Kidney epithelial cell (primary cell): ENCODE results near the gene GXYLT2. TPM values are rescaled to one million over a fixed set of nuclear protein-coding genes. Genes with fewer than 3 reads are reported as not detected.

Source experiments
- DNase-seq: peaks from one replicate; pipeline ENCODE4 v3.0.0-alpha.2; 2010; ENCODE audit warnings: low read depth
- H3K27me3 ChIP-seq: 2 replicates; pipeline ENCODE4 v1.6.0; 2011; ENCODE audit warnings: low read length; ENCODE audit not compliant: control insufficient read depth, insufficient read depth
- H3K36me3 ChIP-seq: 2 replicates; pipeline ENCODE4 v1.5.1; 2011; ENCODE audit warnings: low read length; ENCODE audit not compliant: control insufficient read depth, insufficient read depth
- H3K4me3 ChIP-seq: 2 replicates; pipeline ENCODE4 v1.5.1; 2011; ENCODE audit warnings: low read depth, mild to moderate bottlenecking, control low read depth, low read length
- CTCF ChIP-seq: IDR thresholded peaks from 2 replicates; pipeline ENCODE4 v1.5.1; 2011; ENCODE audit warnings: mild to moderate bottlenecking, moderate library complexity, low read length, control low read depth, inconsistent platforms; ENCODE audit not compliant: insufficient read depth, poor library complexity, severe bottlenecking
- total RNA-seq: library from RNA; depleted of rRNA; stranded (reverse); fragments of >200 nt; gene quantifications from 2 replicates; pipeline ENCODE4 v1.2.3, GENCODE V29; 2015

The GXYLT2 gene
- total RNA-seq, 1 donor from 2014 or later = 9.3 TPM

DNA sequence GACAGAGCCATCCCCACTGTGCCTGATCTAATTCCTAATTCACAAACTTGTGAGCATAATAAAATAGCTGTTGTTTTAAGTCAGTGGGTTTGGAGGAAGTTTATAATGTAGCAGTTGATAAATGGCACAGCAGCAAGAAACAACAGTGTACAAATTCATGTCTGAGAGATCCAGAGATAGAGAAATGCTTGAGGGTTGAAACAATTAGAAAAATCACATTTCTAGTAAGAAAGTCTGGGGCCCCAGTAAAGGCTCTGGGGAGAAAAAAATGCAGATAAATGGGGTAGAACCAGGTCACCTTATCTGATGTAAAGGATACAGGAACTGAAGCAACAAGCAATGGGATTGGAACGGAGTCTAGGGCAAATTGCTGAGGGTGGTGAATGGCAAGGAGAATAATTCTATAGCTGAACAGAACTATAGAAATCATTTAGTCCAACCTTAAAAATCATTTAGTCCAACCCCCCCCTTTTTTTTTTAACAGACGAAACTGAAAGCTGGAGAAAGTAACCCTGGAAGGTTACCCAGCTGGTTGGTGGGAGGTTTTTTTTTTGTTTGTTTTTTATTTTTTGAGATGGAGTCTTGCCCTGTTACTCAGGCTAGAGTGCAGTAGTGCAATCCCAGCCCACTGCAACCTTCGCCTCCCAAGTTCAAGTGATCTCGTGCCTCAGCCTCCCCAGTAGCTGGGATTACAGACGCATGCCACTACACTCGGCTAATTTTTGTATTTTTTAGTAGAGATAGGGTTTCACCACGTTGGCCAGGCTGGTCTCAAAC, 25.3 kb upstream of the GXYLT2 start:
- no peaks in the 10 kb centered on the region for H3K36me3 ChIP-seq
- no peak for DNase-seq
- no peaks in the 10 kb centered on the region for H3K27me3 ChIP-seq
- no peak for TF ChIP-seq CTCF
- H3K4me3 ChIP-seq = no peak overlapping the region

GRCh38 chr3:72872183-72872582, 15.7 kb upstream of the GXYLT2 start:
- TF ChIP-seq CTCF = no peak
- Histone ChIP-seq H3K36me3 (no peaks in the 10 kb centered on the region), H3K27me3 (no peaks in the 10 kb centered on the region), H3K4me3 (no peak overlapping the region)
- no peak for DNase-seq

- TF ChIP-seq CTCF = no peak
- no peaks in the 10 kb centered on the region for H3K36me3 ChIP-seq
- DNase-seq = no peak
- H3K27me3 ChIP-seq = no peaks in the 10 kb centered on the region
- peak overlapping the region; percentile 56 for H3K4me3 ChIP-seq
Observed at GRCh38 chr3:72887343-72887704, 522 bp upstream of the GXYLT2 start.

DNA sequence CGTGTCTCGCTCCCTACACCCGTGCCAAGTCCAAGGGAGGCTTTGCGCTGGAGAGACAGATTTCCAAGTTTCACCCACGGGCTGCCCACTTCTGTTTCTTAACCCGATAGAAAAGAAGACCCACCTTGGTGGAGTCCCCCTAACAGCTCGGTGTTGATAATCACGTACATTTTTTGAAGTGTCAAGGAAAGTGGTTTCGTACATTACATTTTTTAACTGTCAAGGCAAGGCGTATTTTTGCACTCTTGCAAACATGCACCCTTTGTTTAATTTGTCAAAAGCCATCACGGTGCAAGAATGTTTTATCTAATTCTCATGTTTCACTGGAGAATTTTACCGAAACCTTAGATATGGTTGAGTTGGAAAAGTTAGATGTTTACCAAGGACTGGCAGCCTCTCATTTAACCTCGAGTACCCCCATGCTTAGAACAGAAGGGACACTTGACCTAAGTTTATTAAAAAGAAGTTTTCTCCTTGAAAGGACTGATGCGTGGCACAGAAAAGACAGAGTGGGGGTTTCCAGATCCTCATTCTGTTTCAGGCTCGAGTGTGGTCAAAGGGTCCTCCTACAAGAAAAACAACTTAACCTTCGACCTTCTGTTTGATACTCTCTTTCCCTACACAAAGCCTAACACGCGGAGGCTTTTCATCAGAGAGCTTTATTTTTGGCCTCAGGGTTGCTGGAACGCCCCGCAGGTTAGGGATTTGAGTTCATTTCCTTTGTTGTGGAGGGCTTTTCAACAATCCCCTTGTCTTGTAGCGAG, 882 bp downstream of the GXYLT2 start:
- Histone ChIP-seq H3K27me3 (no peaks in the 10 kb centered on the region), H3K36me3 (no peaks in the 10 kb centered on the region), H3K4me3 (peak overlapping the region; percentile 56)
- no peak for DNase-seq
- no peak for TF ChIP-seq CTCF

DNA sequence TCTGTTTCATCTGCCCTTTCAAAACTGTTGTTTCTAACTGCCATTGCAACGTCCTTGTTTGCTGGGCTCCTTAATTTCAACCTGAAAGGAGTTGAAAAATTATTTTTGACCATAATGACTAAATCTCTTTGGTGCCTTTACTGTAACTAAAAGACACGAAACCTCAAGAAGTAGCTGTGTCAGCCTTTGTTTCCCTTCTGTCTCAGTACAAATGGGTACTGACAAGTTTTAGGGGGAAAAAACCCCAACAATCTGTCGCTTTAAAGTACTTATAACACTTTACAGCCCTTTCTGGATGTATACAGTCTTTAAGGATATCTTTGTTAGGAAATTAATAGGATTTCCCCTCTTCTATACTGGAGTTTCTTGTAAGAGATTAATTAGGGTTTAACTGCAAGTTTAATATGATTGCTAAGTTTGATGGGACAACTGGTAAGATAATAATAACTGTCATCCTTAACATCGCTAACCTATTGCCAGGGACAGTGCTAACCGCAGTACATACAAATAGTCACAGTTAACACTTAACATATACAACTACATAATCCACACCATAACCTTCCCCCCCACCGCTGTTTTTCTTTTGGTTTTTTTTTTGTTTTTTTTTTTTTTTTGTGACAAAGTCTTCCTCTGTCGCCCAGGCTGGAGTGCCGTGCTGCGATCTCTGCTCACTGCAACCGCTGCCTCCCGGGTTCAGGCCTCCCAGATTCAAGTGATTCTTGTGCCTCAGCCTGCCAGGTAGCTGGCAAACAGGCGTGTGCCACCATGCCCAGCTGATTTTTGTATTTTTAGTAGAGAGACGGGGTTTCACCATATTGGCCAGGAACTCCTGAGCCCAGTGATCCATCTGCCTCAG, 1.7 kb downstream of the GXYLT2 start:
- DNase-seq = no peak
- Histone ChIP-seq H3K27me3 (no peaks in the 10 kb centered on the region), H3K4me3 (peak overlapping the region; percentile 56), H3K36me3 (no peaks in the 10 kb centered on the region)
- TF ChIP-seq CTCF = no peak
